Epithelial cell of esophagus (primary cell): ENCODE results near the gene WDR75.
A peak's percentile ranks its signal among the peaks of the same experiment; 100 is the strongest.

Experiments used
- DNase-seq: peaks from one replicate; pipeline ENCODE4 v3.0.0; 2010; ENCODE audit warnings: low read depth
- H3K4me3 ChIP-seq: 2 replicates; pipeline ENCODE4 v1.5.1; 2011; ENCODE audit warnings: mild to moderate bottlenecking, low read length, control low read depth
- CTCF ChIP-seq: IDR thresholded peaks from 2 replicates; pipeline ENCODE4 v1.5.1; 2011; ENCODE audit warnings: low read depth, mild to moderate bottlenecking, low read length, control low read depth, inconsistent platforms; ENCODE audit not compliant: insufficient read depth; ENCODE audit errors: missing control alignments

The WDR75 gene

GRCh38 chr2:189440644-189440946 is 679 bp upstream of the WDR75 start:
- H3K4me3 ChIP-seq: peak overlapping the region; percentile 78
- no peak for DNase-seq
- TF ChIP-seq CTCF: no peak

- peak overlapping the region; percentile 78 for H3K4me3 ChIP-seq
- DNase-seq: no peak
- TF ChIP-seq CTCF: no peak
Measured at GRCh38 chr2:189441709-189442074, 418 bp downstream of the WDR75 start.

- no peak for DNase-seq
Measured at GRCh38 chr2:189442468-189442867, 1.2 kb downstream of the WDR75 start.

GRCh38 chr2:189444322-189444721 is 3.0 kb downstream of the WDR75 start:
- TF ChIP-seq CTCF: no peak
- peak; percentile 11 for DNase-seq
- no peak overlapping the region for H3K4me3 ChIP-seq

More at GRCh38 chr2:189442468-189442867, 1.2 kb downstream of the WDR75 start:
- TF ChIP-seq CTCF: no peak
- peak overlapping the region; percentile 78 for H3K4me3 ChIP-seq

GRCh38 chr2:189446780-189447179 is 5.5 kb downstream of the WDR75 start:
- H3K4me3 ChIP-seq: no peak overlapping the region
- peak; percentile 72 for DNase-seq
- no peak for TF ChIP-seq CTCF

GRCh38 chr2:189454009-189454408 is 12.7 kb downstream of the WDR75 start:
- no peak for TF ChIP-seq CTCF
- no peak overlapping the region for H3K4me3 ChIP-seq
- DNase-seq: no peak

GRCh38 chr2:189465076-189465475 is 23.8 kb downstream of the WDR75 start:
- DNase-seq: no peak
- H3K4me3 ChIP-seq: no peak overlapping the region
- TF ChIP-seq CTCF: no peak
